BJ (cell line): ENCODE measurements around the gene STK32B. TPM values are rescaled to one million over a fixed set of nuclear protein-coding genes. Genes with fewer than 3 reads are reported as not detected.

Experiments
- CTCF ChIA-PET: fragments of 350-600 bp; formaldehyde crosslinking; extraction: SDS; loops from one replicate; lab custom pipeline; 2021; ENCODE audit warnings: antibody characterized with exemption, inconsistent platforms; lab: Yijun Ruan, JAX
- POLR2A ChIA-PET: fragments of 300-600 bp; sonication (Branson Sonifier 250); formaldehyde crosslinking; extraction: SDS; loops from one replicate; lab custom pipeline; 2021; ENCODE audit warnings: antibody characterized with exemption; lab: Charles Lee
- DNase-seq: peaks from one replicate; pipeline ENCODE4 v3.0.0-alpha.2; 2011; ENCODE audit warnings: low read depth
- H3K27me3 ChIP-seq: 2 replicates; pipeline ENCODE4 v1.6.0; 2011; ENCODE audit warnings: low read length; ENCODE audit not compliant: control insufficient read depth, insufficient read depth
- H3K36me3 ChIP-seq: 2 replicates; pipeline ENCODE4 v1.5.1; 2011; ENCODE audit warnings: low read length; ENCODE audit not compliant: control insufficient read depth, insufficient read depth
- H3K4me3 ChIP-seq: 2 replicates; pipeline ENCODE4 v1.5.1; 2011; ENCODE audit warnings: low read depth, mild to moderate bottlenecking, control low read depth, low read length
- polyA plus RNA-seq: library from polyadenylated mRNA; depleted of rRNA; stranded (reverse); fragments of >200 nt; gene quantifications from 2 replicates; pipeline ENCODE4 v1.2.3, GENCODE V29; 2011
- TF ChIP-seq, protein P1 (sequence below): IDR thresholded peaks from 2 replicates; pipeline ENCODE4 v1.5.1; 2011; ENCODE audit warnings: low read depth, mild to moderate bottlenecking, control low read depth, inconsistent platforms, low read length, moderate library complexity; ENCODE audit not compliant: insufficient read depth

The STK32B gene
- polyA plus RNA-seq, 1 experiment: 11.2 TPM

DNA sequence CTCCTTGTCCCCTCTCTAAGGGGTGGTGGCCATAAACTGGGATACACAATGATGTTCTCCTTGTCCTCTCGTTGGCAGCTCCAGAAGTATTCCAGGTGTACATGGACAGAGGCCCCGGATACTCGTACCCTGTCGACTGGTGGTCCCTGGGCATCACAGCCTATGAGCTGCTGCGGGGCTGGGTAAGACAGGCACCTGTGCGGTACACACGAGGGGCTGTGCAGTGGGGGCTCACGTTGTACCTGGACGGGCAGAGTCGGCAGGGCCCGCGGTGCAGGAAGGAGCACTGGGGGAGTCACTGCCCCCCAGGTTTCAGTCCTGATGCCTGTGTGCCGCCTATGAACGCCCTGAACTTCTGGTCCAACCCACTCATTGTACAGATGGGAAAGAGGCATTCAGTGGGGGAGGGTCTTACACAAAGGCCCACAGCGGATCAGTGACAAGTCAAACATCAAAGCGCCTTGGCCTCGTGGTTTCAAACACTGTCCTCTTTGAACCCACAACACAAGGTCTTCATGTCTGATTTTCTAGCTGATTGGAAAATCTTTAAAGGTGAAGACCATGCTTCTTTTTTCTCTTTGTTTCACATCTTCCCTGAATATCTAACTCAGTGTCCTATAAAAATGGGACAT, 395.4 kb downstream of the STK32B start:
- no peak for DNase-seq
- ChIA-PET POLR2A (no interaction called here), CTCF (interaction anchor here (3.5 kb wide), 1 partner anchor 13 kb away, joined by 18 read pairs; no protein-coding TSS in a partner anchor)
- no peaks in the 10 kb centered on the region for H3K27me3 ChIP-seq
- H3K36me3 ChIP-seq: no peaks in the 10 kb centered on the region
- H3K4me3 ChIP-seq: no peak overlapping the region
- TF ChIP-seq, protein P1, sequence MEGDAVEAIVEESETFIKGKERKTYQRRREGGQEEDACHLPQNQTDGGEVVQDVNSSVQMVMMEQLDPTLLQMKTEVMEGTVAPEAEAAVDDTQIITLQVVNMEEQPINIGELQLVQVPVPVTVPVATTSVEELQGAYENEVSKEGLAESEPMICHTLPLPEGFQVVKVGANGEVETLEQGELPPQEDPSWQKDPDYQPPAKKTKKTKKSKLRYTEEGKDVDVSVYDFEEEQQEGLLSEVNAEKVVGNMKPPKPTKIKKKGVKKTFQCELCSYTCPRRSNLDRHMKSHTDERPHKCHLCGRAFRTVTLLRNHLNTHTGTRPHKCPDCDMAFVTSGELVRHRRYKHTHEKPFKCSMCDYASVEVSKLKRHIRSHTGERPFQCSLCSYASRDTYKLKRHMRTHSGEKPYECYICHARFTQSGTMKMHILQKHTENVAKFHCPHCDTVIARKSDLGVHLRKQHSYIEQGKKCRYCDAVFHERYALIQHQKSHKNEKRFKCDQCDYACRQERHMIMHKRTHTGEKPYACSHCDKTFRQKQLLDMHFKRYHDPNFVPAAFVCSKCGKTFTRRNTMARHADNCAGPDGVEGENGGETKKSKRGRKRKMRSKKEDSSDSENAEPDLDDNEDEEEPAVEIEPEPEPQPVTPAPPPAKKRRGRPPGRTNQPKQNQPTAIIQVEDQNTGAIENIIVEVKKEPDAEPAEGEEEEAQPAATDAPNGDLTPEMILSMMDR: no peak

DNA sequence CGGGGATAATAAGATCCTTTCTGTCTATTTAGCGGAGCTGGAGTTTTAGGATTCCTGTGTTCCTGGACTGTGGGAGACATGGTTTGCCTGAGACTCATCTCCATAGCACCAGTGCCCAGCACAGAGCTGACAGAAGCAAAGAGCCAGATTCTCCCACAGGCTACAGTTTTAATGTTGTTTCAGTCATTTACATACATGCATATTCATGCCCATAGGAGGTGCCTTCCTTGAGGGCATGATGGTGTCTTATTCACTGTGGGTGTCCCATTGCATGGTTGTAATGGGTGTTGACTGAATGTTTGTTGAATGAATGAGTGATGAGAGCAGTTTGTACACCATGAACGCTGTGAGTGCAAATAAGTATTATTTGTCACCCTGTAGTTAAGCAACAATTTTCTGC, 396.5 kb downstream of the STK32B start:
- no peaks in the 10 kb centered on the region for H3K36me3 ChIP-seq
- H3K27me3 ChIP-seq: no peaks in the 10 kb centered on the region
- DNase-seq: no peak
- ChIA-PET CTCF (interaction anchor here (3.5 kb wide), 1 partner anchor 12 kb away, joined by 18 read pairs; no protein-coding TSS in a partner anchor), POLR2A (no interaction called here)
- no peak overlapping the region for H3K4me3 ChIP-seq
- TF ChIP-seq, protein P1: no peak

DNA sequence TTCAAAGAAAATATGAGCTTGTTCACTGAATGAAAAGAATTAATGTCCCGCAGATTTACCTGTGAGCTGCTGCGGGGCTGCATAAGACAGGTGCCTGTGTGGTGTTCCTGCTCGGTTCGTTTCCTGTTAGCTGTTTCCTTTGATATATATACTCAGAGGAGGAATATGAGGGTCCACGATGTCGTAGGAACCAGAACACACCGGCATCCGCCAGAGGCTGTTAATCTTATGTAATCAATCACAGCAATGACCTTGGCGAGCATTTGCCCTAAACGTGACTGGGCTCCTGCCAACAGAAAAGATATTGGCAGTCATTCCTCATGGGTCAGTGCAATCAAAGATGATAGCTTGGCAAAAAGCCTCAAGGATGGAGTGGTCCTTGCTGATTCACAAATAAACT, 396.9 kb downstream of the STK32B start:
- POLR2A ChIA-PET: no interaction called here
- no peak for DNase-seq
- CTCF ChIA-PET: interaction anchor here (1.1 to 3.5 kb wide), 2 partner anchors 11 to 65 kb away, joined by 3 to 18 read pairs; no protein-coding TSS in a partner anchor
- TF ChIP-seq, protein P1: no peak
- Histone ChIP-seq H3K27me3 (no peaks in the 10 kb centered on the region), H3K36me3 (no peaks in the 10 kb centered on the region), H3K4me3 (no peak overlapping the region)

DNA sequence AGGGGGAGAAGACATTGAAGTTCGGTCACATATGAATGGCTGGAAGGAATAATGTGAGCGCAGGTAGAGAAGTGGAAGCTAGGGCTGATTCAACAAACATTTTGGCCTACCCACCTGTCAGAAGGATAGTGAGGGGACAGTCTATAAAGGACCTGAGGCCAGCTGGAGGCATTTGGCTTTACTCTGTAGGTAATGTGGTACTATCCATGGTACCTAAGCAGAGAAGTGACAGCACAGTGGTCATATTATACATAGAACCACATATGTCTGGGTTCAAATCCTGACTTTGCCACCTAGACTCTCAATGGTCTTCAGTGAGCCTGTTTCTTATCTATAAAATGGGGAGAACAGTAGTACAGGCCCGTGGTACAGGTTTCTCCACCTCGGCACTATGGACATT, 400.0 kb downstream of the STK32B start:
- H3K27me3 ChIP-seq: no peaks in the 10 kb centered on the region
- H3K36me3 ChIP-seq: no peaks in the 10 kb centered on the region
- POLR2A ChIA-PET: no interaction called here
- CTCF ChIA-PET: no interaction called here
- H3K4me3 ChIP-seq: no peak overlapping the region
- TF ChIP-seq, protein P1: no peak
- no peak for DNase-seq

DNA sequence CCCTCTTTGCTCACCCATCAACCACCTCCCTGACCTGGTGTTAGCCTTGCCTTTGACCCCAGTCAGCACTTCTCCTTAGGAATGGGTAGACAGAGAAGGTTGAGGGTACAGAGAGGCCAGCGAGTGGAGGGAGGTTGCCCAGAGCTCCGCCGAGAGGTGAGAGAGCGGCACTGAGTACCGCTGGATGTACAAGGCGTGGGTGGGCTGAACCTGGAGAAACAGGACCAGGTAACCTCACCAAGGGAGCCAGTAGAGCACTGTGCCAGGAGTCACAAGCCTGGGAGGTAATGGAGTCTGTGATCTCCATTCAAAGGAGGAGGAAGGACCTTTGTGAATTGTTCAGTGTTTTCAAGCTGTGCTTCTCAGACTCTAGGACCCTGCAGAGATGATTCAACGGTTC, 400.9 kb downstream of the STK32B start:
- ChIA-PET CTCF (interaction anchor here (0.5 kb wide), 1 partner anchor 41 kb away, joined by 3 read pairs; no protein-coding TSS in a partner anchor), POLR2A (no interaction called here)
- no peaks in the 10 kb centered on the region for H3K27me3 ChIP-seq
- TF ChIP-seq, protein P1: no peak
- no peaks in the 10 kb centered on the region for H3K36me3 ChIP-seq
- H3K4me3 ChIP-seq: no peak overlapping the region
- DNase-seq: no peak
